WTC11 (cell line): ENCODE data around the gene PARK7.

Experiments
- CTCF ChIP-seq: fragments of 200-600 bp; IDR thresholded peaks from 2 replicates; pipeline ENCODE4 v1.8.0; 2022; ENCODE audit warnings: antibody characterized with exemption
- MXD4 ChIP-seq: fragments of 250-450 bp; sonication (Bioruptor Pico); IDR thresholded peaks from 2 replicates; pipeline ENCODE4 v1.8.0; 2021; ENCODE audit warnings: mild to moderate bottlenecking, moderate library complexity, borderline replicate concordance
- MYBL2 ChIP-seq: sonication (generic); formaldehyde crosslinking; IDR thresholded peaks from 2 replicates; pipeline ENCODE4 v1.8.1; 2023; ENCODE audit warnings: mild to moderate bottlenecking, moderate library complexity, missing genetic modification reagents
- TCF7 ChIP-seq: sonication (generic); formaldehyde crosslinking; IDR thresholded peaks from 2 replicates; pipeline ENCODE4 v1.8.0; 2022; ENCODE audit warnings: mild to moderate bottlenecking, low read depth, missing genetic modification reagents, moderate library complexity
- TP53 ChIP-seq: sonication (generic); formaldehyde crosslinking; IDR thresholded peaks from 2 replicates; pipeline ENCODE4 v1.8.1; 2023; ENCODE audit warnings: mild to moderate bottlenecking, missing genetic modification reagents
- ZNF138 ChIP-seq: sonication (generic); formaldehyde crosslinking; conservative IDR thresholded peaks from 2 replicates; pipeline ENCODE4 v1.8.1; 2022; ENCODE audit warnings: mild to moderate bottlenecking, moderate library complexity, missing genetic modification reagents
- ZNF263 ChIP-seq: sonication (generic); formaldehyde crosslinking; IDR thresholded peaks from 2 replicates; pipeline ENCODE4 v1.8.1; 2022; ENCODE audit warnings: low read depth, mild to moderate bottlenecking, moderate library complexity, missing genetic modification reagents
- ZSCAN18 ChIP-seq: fragments of 250-450 bp; sonication (Bioruptor Pico); IDR thresholded peaks from 2 replicates; pipeline ENCODE4 v2.1.2; 2022; ENCODE audit warnings: mild to moderate bottlenecking, moderate library complexity
- TF ChIP-seq, protein P1 (sequence below): sonication (generic); formaldehyde crosslinking; IDR thresholded peaks from 2 replicates; pipeline ENCODE4 v1.8.1; 2023; ENCODE audit warnings: mild to moderate bottlenecking, missing genetic modification reagents

- TF ChIP-seq MYBL2 (no peak), MXD4 (CRISPR knock-in tag) (no peak), TP53 (CRISPR knock-in tag) (no peak), CTCF (no peak), ZNF138 (CRISPR knock-in tag) (no peak), TCF7 (no peak), ZSCAN18 (CRISPR knock-in tag) (no peak), ZNF263 (no peak)
- TF ChIP-seq, protein P1, sequence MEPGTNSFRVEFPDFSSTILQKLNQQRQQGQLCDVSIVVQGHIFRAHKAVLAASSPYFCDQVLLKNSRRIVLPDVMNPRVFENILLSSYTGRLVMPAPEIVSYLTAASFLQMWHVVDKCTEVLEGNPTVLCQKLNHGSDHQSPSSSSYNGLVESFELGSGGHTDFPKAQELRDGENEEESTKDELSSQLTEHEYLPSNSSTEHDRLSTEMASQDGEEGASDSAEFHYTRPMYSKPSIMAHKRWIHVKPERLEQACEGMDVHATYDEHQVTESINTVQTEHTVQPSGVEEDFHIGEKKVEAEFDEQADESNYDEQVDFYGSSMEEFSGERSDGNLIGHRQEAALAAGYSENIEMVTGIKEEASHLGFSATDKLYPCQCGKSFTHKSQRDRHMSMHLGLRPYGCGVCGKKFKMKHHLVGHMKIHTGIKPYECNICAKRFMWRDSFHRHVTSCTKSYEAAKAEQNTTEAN (CRISPR knock-in tag), result no peak
Observed at GRCh38 chr1:8026976-8027747, 65.7 kb downstream of the PARK7 start.
